Activated CD4-positive, CD25-positive, alpha-beta regulatory T cell treated with anti-CD3 and anti-CD28 coated beads, Interleukin-2, amount 50 U/mL, for 72 hours (primary cell): Measurements from ENCODE around the gene CYP46A1.
A peak's percentile ranks its signal among the peaks of the same experiment; 100 is the strongest.

Source experiments
- DNase-seq: peaks from one replicate; pipeline ENCODE4 v3.0.0; 2021

Gene CYP46A1

DNA sequence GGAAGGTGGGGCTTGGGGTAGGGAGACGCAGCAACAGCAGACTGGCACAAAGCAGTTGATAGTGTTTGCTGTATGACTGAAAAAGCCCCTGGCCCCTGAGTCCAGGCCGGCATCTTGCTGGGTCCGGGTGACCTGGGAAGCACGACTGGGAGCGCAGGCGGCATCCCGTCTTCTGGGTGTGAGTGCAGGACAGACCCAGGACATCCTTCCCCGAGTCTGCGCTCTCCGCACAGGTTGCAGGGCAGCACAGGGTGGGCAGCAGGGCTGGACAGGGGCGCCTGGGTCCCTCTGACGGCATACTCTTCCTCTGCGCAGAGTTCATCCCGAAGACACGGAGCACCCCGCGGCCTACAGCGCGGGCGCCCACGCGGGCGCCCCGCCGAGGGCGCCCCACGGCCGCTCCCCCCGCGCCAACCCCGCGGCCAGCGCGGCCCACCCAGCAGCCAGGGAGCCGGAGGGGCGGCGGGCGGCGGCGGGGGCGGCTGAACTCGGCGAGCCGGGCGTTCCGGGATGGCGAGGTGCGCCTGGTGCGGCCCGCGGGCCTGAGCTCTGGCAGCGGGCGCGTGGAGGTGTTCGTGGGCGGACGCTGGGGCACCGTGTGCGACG is 9.2 kb upstream of the CYP46A1 start:
- no peak for DNase-seq

GRCh38 chr14:99675382-99675835 is 8.7 kb upstream of the CYP46A1 start:
- no peak for DNase-seq

DNA sequence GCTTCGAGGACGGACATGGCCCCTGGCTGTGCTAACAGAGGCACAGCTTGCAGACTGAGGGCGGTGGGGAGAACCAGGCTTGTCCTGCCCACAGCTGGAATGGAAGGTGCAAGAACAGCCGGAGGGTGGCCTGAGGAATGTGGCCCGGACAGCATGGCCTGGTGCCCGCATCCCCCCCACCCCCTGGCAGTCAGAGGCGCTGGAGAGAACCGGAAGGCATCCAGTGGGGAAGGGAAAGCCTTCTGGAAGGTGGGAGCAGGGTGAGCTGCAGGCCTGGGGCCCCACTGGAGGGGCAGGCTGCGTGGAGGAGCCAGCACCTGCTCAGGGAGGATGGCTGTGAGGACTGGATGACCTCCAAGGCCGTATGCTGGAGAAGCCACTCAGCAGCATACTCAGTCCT is 8.1 kb upstream of the CYP46A1 start:
- DNase-seq: no peak

GRCh38 chr14:99676657-99677056 is 7.4 kb upstream of the CYP46A1 start:
- no peak for DNase-seq

GRCh38 chr14:99677231-99678140 is 6.6 kb upstream of the CYP46A1 start:
- DNase-seq: no peak

GRCh38 chr14:99678198-99678597 is 5.9 kb upstream of the CYP46A1 start:
- DNase-seq: no peak

GRCh38 chr14:99679111-99679510 is 5.0 kb upstream of the CYP46A1 start:
- DNase-seq: no peak

- DNase-seq: no peak
Measured at GRCh38 chr14:99679543-99679942, 4.6 kb upstream of the CYP46A1 start.

DNA sequence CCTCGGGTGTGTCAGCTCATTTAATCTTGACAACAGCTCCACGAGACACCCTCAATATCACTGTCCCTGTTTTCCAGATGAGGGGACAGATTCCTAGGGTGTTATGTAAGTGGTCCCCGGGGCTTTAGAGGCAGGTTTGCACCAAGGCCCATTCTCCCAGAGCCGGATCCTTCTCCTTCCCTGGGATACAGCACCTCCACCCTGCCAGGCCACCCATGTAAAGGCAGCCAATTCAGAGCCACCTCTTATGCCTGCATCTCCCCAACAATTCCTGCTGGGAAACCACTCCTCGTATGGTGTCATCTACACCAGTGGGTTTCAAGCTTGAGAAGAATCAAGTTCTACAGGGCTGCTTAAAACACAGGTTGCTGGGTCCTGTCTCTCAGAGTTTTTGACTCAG is 4.1 kb upstream of the CYP46A1 start:
- no peak for DNase-seq

DNA sequence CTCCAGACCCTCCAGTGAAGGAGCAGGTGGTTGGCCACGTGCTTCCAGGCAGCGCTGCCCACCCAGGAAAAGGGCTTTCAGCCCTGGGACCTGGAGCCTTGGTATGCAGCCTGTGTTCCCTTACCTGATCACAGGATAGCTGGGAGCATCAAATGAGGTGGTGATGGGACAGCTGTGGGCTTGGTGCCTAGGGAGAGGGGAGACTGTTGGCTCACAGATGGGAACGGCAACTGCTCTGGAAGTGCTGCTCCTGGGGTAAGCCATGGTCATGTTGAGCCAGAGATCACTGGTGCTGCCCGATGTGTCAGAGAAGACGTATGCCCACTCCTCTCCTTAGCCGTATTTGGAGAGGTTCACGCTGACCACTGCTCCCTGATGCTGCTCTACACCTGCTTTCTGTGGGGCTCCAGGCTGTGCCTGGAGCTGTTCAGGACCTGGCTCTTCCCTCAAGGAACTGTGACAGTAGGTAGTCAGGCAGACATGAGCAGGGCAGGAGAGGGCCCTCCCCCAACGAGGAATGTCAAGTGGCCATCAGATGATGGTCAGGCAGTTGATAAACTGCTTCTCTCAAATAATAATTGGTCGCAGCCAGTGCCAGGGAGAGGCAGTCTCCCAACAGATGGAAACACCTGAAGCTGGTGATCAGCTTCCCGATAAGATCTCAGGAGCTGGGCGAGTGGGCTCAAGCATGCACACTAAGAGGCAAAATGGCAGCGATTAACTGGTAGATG is 2.8 kb upstream of the CYP46A1 start:
- DNase-seq: no peak

DNA sequence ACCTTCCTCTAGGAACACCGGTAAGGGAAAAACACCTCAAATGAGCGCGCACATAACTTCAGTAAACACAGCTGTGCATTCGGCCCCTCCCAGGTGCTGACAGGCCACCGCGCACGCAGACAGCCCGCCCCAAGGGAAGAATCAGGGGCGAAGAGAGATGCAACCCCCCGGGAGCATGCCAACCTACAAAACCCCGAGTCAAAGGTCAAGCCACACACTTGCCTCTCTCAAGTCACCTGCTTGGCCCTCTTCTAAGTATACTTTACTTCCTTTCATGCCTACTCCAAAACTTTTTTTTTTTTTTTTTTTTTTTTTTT is 2.3 kb upstream of the CYP46A1 start:
- no peak for DNase-seq

GRCh38 chr14:99682809-99683618 is 1.1 kb upstream of the CYP46A1 start:
- DNase-seq: peak; percentile 87

DNA sequence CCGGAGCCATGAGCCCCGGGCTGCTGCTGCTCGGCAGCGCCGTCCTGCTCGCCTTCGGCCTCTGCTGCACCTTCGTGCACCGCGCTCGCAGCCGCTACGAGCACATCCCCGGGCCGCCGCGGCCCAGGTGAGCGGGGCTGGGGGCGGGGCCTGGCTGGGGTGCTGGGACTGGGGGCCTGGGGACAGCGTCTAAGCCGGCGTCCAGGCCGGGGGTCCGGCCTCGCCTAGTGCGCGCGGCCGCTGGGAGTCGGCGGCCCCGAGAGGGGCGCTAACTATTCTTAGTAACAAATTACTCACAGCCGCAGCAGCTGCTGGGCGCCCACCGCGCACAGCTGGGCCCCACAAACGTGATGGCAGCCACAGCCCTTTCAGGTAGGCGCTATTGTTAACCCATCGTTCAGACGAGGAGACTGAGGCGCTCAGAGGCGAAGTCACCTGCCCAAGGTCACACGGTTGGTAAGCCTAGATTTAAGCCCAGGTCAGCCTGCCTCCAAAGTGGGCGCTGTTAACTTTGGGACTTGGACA is 374 bp downstream of the CYP46A1 start:
- no peak for DNase-seq

DNA sequence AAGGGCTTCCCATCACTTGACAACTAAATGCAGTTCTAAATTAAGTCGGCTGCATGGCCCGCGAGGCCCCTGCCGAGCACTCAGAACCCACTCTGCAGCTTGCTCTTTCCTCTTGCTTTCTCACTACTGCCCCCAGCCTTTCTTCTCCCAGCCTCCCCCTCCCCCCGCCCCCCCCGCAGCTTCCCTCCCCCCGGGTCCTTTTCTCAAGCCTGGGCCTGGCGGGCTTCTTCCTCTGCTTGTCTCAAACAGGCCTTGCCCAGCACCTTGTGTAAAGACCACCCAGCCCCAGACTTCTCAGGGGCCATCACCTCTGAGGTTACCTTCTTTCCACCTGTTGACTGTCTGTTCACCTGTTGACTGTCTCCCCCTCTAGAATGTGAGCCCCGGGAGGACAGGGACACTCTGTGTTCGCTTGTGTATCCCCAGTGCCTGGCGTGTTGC is 1.1 kb downstream of the CYP46A1 start:
- no peak for DNase-seq

- no peak for DNase-seq
Measured at GRCh38 chr14:99685596-99685995, 1.5 kb downstream of the CYP46A1 start.

- DNase-seq: no peak
Measured at GRCh38 chr14:99686557-99687283, 2.6 kb downstream of the CYP46A1 start.

- no peak for DNase-seq
Measured at GRCh38 chr14:99687284-99688209, 3.4 kb downstream of the CYP46A1 start.

DNA sequence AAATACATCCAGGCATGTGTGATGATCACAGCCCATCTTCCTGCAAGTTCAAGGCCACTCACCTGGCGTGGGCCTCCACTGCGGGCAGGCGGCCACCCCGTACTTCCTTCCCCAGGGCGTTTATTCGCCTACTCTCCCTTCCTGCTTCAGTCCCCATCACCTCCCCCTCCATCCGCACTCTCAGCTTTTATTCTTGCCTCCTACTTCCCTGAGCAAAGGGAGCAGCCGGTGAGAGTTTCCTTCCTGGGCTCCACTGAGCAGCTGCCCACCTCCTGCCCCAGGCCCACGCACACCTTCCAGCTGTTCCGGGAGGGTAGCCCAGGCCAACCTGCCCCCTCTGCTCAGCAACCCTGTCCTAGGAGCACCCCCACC is 4.1 kb downstream of the CYP46A1 start:
- DNase-seq: no peak

DNA sequence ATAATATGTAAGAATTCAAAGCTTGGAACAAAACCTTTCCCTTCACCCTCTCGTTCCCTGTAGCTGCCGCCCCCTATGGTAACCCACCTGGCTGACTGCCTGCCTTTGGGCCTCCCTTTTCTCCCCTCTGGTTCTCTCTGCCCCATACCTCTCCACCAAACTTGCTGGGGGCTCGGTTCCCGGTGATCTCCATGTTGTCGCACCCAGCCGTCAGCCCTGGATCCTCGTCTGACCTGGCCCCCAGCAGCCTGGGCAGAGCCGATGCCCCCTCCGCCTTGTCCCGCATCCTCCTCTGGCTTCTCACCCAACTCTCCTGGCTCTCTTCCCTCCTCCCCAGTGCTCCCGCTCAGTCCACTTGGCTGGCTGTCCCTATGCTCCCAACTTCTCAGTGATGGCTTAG is 4.5 kb downstream of the CYP46A1 start:
- no peak for DNase-seq

- DNase-seq: no peak
Measured at GRCh38 chr14:99689266-99690236, 5.5 kb downstream of the CYP46A1 start.
